ENCODE results near the gene MEGF11.

Gene MEGF11

DNA sequence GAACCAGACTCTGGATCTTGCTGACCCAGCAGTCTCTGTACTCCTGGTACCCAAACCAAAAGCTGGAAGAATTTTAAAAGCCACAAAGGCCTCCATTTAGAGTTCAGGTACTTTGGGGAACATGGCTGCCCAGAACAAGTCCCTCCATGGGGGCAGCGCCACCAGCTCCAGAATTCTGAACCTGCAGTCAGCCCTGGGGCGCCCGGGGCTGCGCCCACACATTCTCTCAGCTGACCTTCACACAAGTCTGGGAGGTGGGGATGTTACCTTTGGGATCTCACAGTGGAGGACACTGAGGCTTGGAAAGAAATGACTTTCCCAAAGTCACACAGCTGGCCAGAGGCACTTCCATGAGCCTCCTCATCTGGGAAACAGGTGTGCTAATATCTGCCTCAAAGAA lies 229.4 kb downstream of the MEGF11 start:
- Histone ChIP-seq H3K9me3 (ENCODE audit: low read length) (no peaks in the 10 kb centered on the region), H3K4me1 (ENCODE audit: insufficient read depth, low read length) (peaks cover 4% of the 10 kb centered on the region), H3K9ac (ENCODE audit: low read length) (no peak overlapping the region), H3K27me3 (ENCODE audit: control insufficient read depth in 1 of 2, insufficient read depth in 2 of 2, low read length in 2 of 2) (peaks cover 0 to 4% of the 10 kb centered on the region in 2 donors), H3K4me3 (ENCODE audit: low read depth in 1 of 2, low read length in 2 of 2) (no peak overlapping the region), H3K27ac (ENCODE audit: low read depth, low read length) (no peak overlapping the region), H3K36me3 (ENCODE audit: insufficient read depth, low read length) (no peaks in the 10 kb centered on the region)

DNA sequence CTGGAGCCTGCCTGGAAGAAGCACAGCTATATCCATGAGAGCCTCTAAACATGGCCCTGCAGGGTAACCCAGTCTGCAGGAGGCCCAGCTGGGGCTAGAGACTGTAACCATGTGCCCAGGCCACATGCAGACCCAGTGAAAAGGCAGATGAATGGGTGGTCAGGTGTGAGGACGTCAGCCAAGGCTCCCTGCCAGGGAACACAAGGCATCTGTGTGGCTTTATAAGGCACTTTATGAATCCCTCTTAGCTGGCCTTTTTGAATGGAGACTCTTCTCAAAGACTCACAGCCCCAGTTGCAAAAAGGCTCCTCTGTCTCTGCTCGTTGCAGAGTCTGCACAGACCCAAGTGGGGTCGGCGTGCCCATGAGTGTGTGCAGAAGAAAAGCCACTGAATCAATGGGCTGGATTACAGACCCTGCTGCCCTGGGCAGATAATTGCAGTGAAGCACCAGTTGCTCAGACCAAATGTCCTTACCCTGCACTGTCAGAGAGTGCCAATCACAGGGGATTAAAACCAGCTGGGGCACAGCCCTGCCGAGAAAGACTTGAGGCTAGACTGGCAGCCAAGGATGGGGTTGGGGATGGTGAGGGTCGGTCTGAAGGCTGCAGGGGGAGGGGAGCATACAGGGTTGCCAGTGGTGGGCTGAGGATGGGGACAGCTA lies 230.1 kb downstream of the MEGF11 start:
- Histone ChIP-seq H3K27me3 (ENCODE audit: control insufficient read depth in 1 of 2, insufficient read depth in 2 of 2, low read length in 2 of 2) (peaks cover 0 to 4% of the 10 kb centered on the region in 2 donors), H3K4me3 (ENCODE audit: low read depth in 1 of 2, low read length in 2 of 2) (no peak overlapping the region), H3K9me3 (ENCODE audit: low read length) (no peaks in the 10 kb centered on the region), H3K9ac (ENCODE audit: low read length) (no peak overlapping the region), H3K36me3 (ENCODE audit: insufficient read depth, low read length) (no peaks in the 10 kb centered on the region), H3K4me1 (ENCODE audit: insufficient read depth, low read length) (peaks cover 4% of the 10 kb centered on the region), H3K27ac (ENCODE audit: low read depth, low read length) (no peak overlapping the region)

DNA sequence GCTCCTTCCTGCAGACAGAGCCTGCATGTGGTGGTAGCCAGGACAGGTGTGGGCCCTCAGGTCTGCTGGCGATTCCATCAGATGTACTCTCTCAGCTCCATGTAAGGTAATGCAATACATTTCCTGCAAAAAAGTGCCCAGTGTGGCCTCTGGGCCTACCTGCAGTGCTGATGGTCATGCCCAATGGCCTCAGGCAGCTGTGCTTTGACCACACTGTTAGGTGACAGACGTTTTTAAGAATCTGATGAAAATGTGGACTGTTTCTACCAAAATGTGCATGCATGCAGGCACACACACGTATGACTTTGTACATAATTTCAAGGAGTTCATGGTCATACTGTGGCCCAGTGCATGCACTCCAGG lies 231.4 kb downstream of the MEGF11 start:
- H3K27ac ChIP-seq (ENCODE audit: low read depth, low read length) = no peak overlapping the region
- no peak overlapping the region for H3K4me3 ChIP-seq (ENCODE audit: low read depth in 1 of 2, low read length in 2 of 2)

DNA sequence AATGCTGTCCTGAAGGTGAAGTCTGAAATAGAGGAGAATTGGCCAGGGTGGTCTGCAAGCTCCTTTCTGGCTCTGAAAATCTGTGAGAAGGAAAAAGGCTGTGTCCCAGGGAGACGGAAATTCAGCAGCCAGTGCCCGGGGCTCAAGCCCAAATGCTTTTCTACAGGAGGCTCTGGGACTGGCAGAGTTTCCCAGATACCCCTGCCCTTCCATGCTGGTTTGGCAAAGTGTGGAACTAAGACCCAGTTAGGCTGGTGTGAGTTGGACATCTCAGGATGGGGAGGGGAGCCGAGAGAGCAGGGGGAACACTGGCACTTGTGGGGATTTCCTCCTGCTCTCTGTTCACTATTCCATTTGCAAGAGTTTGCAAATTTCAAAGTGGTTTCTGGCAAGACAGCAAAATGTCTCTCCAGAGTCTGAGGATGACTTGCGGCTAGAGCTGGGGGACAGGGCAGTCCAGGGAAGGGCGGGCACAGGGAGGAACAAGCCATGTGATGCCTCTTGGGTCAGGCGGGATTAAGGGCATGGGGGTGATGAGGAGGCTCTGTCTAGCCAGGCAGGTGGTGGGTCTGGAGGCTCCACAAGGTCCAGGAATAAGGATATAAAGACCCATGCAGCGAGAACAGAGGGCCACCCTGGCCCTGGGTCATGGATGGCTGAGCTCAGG lies 231.9 kb downstream of the MEGF11 start:
- no peak overlapping the region for H3K27ac ChIP-seq (ENCODE audit: low read depth, low read length)
- H3K27me3 ChIP-seq (ENCODE audit: control insufficient read depth in 1 of 2, insufficient read depth in 2 of 2, low read length in 2 of 2) = peaks cover 0 to 4% of the 10 kb centered on the region in 2 donors
- H3K4me1 ChIP-seq (ENCODE audit: insufficient read depth, low read length) = peaks cover 4% of the 10 kb centered on the region
- H3K36me3 ChIP-seq (ENCODE audit: insufficient read depth, low read length) = no peaks in the 10 kb centered on the region
- no peaks in the 10 kb centered on the region for H3K9me3 ChIP-seq (ENCODE audit: low read length)
- H3K9ac ChIP-seq (ENCODE audit: low read length) = no peak overlapping the region
- no peak overlapping the region for H3K4me3 ChIP-seq (ENCODE audit: low read depth in 1 of 2, low read length in 2 of 2)

More for the DNA sequence above, 231.4 kb downstream of the MEGF11 start:
- peaks cover 0 to 4% of the 10 kb centered on the region in 2 donors for H3K27me3 ChIP-seq (ENCODE audit: control insufficient read depth in 1 of 2, insufficient read depth in 2 of 2, low read length in 2 of 2)
- no peak overlapping the region for H3K9ac ChIP-seq (ENCODE audit: low read length)
- H3K36me3 ChIP-seq (ENCODE audit: insufficient read depth, low read length) = no peaks in the 10 kb centered on the region
- H3K4me1 ChIP-seq (ENCODE audit: insufficient read depth, low read length) = peaks cover 4% of the 10 kb centered on the region
- H3K9me3 ChIP-seq (ENCODE audit: low read length) = no peaks in the 10 kb centered on the region

DNA sequence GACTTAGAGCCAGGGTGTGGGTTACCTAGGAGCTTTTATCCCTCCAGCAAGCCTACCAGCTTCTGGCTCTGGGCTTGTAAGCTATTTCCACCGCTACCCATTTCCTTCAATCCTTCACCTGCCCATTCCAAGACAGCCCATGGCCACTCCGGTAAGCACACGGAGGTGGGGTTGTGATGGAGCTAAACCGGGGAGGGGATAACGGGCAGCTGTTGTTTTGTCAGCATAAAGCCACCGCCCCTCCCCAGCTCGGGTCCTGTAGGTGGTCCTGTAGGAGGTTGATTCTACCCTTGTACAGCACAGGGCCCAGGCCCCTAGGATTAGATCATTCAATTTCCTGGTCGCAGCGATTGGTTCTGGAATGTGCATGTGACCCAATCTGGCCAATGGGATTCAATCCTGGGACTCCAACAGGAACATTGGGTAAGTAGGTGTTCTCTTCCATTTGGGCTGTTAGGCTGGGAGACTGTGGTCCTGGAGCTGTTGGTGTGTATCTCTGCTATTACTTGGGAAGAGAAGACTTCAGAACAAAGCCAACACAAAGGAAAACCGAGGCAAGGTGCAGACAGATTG lies 233.6 kb downstream of the MEGF11 start:
- H3K4me1 ChIP-seq (ENCODE audit: insufficient read depth, low read length) = peaks cover under 1% of the 10 kb centered on the region
- no peak overlapping the region for H3K4me3 ChIP-seq (ENCODE audit: low read depth in 1 of 2, low read length in 2 of 2)
- peaks cover 0 to 4% of the 10 kb centered on the region in 2 donors for H3K27me3 ChIP-seq (ENCODE audit: control insufficient read depth in 1 of 2, insufficient read depth in 2 of 2, low read length in 2 of 2)
- no peak overlapping the region for H3K9ac ChIP-seq (ENCODE audit: low read length)
- no peaks in the 10 kb centered on the region for H3K9me3 ChIP-seq (ENCODE audit: low read length)
- no peaks in the 10 kb centered on the region for H3K36me3 ChIP-seq (ENCODE audit: insufficient read depth, low read length)
- no peak overlapping the region for H3K27ac ChIP-seq (ENCODE audit: low read depth, low read length)

DNA sequence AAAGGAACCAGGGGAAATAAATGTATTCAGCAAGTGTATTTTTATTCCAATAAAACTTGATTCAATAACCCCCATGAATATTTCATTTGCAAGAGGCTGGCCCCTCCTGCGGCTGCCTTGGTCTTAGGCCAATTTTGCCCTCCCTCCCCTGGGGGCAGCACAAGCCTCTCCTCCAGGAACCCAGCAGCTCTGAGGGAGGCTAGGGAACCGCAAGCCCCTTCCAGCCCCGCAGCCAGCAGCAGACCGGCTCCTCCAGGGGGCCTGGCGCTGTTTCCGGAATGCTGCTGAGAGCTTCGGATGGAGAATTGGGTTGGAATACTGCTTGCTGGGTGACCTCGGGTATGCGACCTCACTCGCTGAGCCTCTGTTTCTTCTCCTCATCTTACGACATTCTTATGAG lies 234.2 kb downstream of the MEGF11 start:
- H3K27me3 ChIP-seq (ENCODE audit: control insufficient read depth in 1 of 2, insufficient read depth in 2 of 2, low read length in 2 of 2) = peaks cover 0 to 4% of the 10 kb centered on the region in 2 donors
- no peak overlapping the region for H3K27ac ChIP-seq (ENCODE audit: low read depth, low read length)
- no peaks in the 10 kb centered on the region for H3K9me3 ChIP-seq (ENCODE audit: low read length)
- no peaks in the 10 kb centered on the region for H3K4me1 ChIP-seq (ENCODE audit: insufficient read depth, low read length)
- no peaks in the 10 kb centered on the region for H3K36me3 ChIP-seq (ENCODE audit: insufficient read depth, low read length)
- no peak overlapping the region for H3K9ac ChIP-seq (ENCODE audit: low read length)
- no peak overlapping the region for H3K4me3 ChIP-seq (ENCODE audit: low read depth in 1 of 2, low read length in 2 of 2)

DNA sequence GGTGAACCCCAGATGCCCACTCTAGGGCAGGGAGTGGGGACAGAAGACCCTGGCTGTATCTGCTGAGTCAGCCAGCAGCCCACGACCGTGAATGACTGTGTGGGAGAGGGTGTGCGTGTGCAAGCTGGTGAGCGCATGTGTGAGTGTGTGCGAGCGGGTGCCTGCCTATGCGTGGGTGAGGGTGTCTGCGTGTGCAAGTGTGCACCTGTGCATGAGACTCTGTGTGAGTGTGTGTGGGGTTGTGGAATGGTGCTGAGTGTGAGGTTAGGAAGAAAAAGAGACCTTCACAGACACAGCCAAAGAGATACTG lies 235.1 kb downstream of the MEGF11 start:
- H3K9ac ChIP-seq (ENCODE audit: low read length) = no peak overlapping the region
- H3K36me3 ChIP-seq (ENCODE audit: insufficient read depth, low read length) = no peaks in the 10 kb centered on the region
- no peaks in the 10 kb centered on the region for H3K4me1 ChIP-seq (ENCODE audit: insufficient read depth, low read length)
- H3K27ac ChIP-seq (ENCODE audit: low read depth, low read length) = no peak overlapping the region
- no peaks in the 10 kb centered on the region for H3K9me3 ChIP-seq (ENCODE audit: low read length)
- peaks cover 0 to 4% of the 10 kb centered on the region in 2 donors for H3K27me3 ChIP-seq (ENCODE audit: control insufficient read depth in 1 of 2, insufficient read depth in 2 of 2, low read length in 2 of 2)
- H3K4me3 ChIP-seq (ENCODE audit: low read depth in 1 of 2, low read length in 2 of 2) = no peak overlapping the region

DNA sequence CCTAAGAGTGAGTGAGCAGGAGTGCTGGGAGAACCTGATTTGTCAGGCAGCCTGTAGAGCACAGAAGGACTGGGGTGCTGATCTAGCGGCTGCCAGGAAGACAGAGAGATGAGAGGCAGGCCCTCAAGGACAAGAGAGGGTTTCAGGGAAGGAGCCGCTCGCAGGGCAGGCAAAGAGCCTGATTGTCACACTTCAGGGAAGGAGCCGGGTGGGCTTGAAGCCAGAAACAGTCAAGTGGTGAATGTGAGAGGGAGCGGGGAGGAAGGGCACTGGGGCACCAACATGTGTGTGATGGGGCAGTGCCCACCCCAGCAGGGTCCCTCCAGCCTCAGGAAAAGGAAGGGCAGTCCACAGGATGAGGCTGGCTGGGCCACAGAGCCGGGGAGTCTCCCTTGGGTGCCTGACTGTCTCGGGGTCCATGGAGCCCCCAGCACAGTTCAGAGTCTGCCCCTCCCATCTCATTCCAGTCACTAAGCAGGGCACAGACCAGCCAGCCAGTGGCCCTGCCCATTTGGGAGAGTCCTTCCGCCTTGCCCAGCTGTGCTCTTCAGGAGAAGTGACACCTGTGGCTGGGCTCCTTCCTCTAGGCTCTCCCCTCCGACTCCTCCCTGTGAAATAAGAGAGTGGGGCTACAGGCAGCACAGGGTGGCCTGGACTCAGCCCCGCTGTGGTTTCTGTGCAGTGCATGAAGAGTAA lies 235.6 kb downstream of the MEGF11 start:
- H3K9me3 ChIP-seq (ENCODE audit: low read length) = no peaks in the 10 kb centered on the region
- no peaks in the 10 kb centered on the region for H3K4me1 ChIP-seq (ENCODE audit: insufficient read depth, low read length)
- H3K9ac ChIP-seq (ENCODE audit: low read length) = no peak overlapping the region
- H3K36me3 ChIP-seq (ENCODE audit: insufficient read depth, low read length) = no peaks in the 10 kb centered on the region
- H3K27me3 ChIP-seq (ENCODE audit: control insufficient read depth in 1 of 2, insufficient read depth in 2 of 2, low read length in 2 of 2) = peaks cover 0 to 4% of the 10 kb centered on the region in 2 donors
- no peak overlapping the region for H3K27ac ChIP-seq (ENCODE audit: low read depth, low read length)
- H3K4me3 ChIP-seq (ENCODE audit: low read depth in 1 of 2, low read length in 2 of 2) = no peak overlapping the region

DNA sequence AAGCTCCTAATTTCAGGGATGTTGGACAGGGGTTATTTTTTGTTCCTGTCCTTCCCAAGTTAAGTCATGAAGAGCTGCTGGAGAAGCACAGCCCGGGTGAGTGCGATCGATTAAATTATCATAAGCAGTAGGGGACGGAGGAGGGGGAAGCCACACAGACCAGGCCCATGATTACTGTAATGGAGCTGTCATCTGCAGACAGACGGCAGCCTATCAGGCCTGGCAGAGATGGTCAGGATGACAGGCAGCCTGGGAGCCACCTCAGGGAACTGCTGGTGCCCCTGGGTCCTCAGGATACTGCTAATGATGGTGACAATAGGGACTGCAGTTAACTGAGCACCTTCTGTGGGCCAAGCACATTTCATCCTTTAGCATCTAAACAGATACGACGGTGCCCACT lies 236.6 kb downstream of the MEGF11 start:
- Histone ChIP-seq H3K4me1 (ENCODE audit: insufficient read depth, low read length) (no peaks in the 10 kb centered on the region), H3K9ac (ENCODE audit: low read length) (no peak overlapping the region), H3K4me3 (ENCODE audit: low read depth in 1 of 2, low read length in 2 of 2) (no peak overlapping the region), H3K27me3 (ENCODE audit: control insufficient read depth in 1 of 2, insufficient read depth in 2 of 2, low read length in 2 of 2) (peaks cover 0 to 4% of the 10 kb centered on the region in 2 donors), H3K36me3 (ENCODE audit: insufficient read depth, low read length) (no peaks in the 10 kb centered on the region), H3K9me3 (ENCODE audit: low read length) (no peaks in the 10 kb centered on the region), H3K27ac (ENCODE audit: low read depth, low read length) (no peak overlapping the region)

DNA sequence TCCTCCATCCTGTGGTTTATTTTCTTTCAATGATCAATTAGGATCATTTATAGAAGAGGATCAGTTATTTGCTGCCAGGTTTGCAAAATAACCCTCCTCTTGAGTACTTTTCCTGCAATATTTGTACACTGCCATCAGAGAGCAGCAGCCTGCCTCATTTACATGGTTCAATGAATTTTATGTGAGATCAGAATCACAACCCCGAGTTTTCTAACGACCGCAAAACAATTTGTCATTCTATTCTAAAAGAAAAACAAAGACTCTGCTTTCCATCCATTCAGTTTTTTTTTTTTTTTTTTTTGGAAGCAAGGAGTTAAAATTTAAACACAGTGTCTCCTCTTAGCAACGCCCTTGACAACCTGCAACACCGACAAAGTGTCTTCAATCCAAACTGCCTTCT lies 237.4 kb downstream of the MEGF11 start:
- no peak overlapping the region for H3K9ac ChIP-seq (ENCODE audit: low read length)
- H3K27ac ChIP-seq (ENCODE audit: low read depth, low read length) = no peak overlapping the region

DNA sequence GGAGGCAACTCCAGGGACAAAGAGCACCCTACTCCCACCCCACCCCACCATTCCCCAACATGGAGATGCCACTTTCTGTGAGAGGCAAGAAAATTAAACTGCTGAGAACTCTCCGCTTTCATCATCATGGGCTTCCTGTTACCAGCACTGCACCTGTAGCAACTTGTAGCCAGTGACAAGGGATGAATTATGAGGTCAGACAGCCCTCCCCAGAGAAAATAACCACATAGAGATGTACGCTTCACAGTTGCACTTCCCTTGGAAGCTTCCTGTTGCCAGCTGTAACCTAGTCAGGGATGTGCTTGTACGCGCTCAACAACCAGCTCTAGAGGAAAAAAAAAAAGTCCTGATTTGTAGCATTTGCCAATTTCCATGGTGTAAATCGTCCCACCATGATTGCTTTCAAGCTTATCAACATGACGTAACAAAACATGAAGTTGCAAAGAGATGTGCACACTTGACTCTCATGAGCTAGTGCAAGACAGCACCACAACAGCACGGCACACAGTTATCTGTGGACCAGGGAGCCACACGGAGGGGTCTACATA lies 238.8 kb downstream of the MEGF11 start:
- H3K9ac ChIP-seq (ENCODE audit: low read length) = no peak overlapping the region
- peaks cover 0 to 4% of the 10 kb centered on the region in 2 donors for H3K27me3 ChIP-seq (ENCODE audit: control insufficient read depth in 1 of 2, insufficient read depth in 2 of 2, low read length in 2 of 2)
- no peak overlapping the region for H3K27ac ChIP-seq (ENCODE audit: low read depth, low read length)
- no peak overlapping the region for H3K4me3 ChIP-seq (ENCODE audit: low read depth in 1 of 2, low read length in 2 of 2)
- H3K9me3 ChIP-seq (ENCODE audit: low read length) = no peaks in the 10 kb centered on the region
- H3K4me1 ChIP-seq (ENCODE audit: insufficient read depth, low read length) = no peaks in the 10 kb centered on the region
- H3K36me3 ChIP-seq (ENCODE audit: insufficient read depth, low read length) = no peaks in the 10 kb centered on the region

More for the DNA sequence above, 237.4 kb downstream of the MEGF11 start:
- Histone ChIP-seq H3K4me3 (ENCODE audit: low read depth in 1 of 2, low read length in 2 of 2) (no peak overlapping the region), H3K36me3 (ENCODE audit: insufficient read depth, low read length) (no peaks in the 10 kb centered on the region), H3K9me3 (ENCODE audit: low read length) (no peaks in the 10 kb centered on the region), H3K27me3 (ENCODE audit: control insufficient read depth in 1 of 2, insufficient read depth in 2 of 2, low read length in 2 of 2) (peaks cover 0 to 4% of the 10 kb centered on the region in 2 donors), H3K4me1 (ENCODE audit: insufficient read depth, low read length) (no peaks in the 10 kb centered on the region)

Data from muscle layer of colon (tissue), 2 donors.